ENCODE measurements around the gene CD46.

The CD46 gene

GRCh38 chr1:207813946-207814345 is 62.1 kb downstream of the CD46 start:
- DNase-seq (ENCODE audit: low read depth, low spot score), result no peak

- DNase-seq (ENCODE audit: low read depth, low spot score), result no peak
Observed at GRCh38 chr1:207814469-207814868, 62.6 kb downstream of the CD46 start.

- DNase-seq (ENCODE audit: low read depth, low spot score), result no peak
Observed at GRCh38 chr1:207815466-207815865, 63.6 kb downstream of the CD46 start.

GRCh38 chr1:207815913-207816291 is 64.0 kb downstream of the CD46 start:
- DNase-seq (ENCODE audit: low read depth, low spot score), result no peak

GRCh38 chr1:207817166-207817565 is 65.3 kb downstream of the CD46 start:
- DNase-seq (ENCODE audit: low read depth, low spot score), result no peak

GRCh38 chr1:207817778-207818751 is 66.2 kb downstream of the CD46 start:
- DNase-seq (ENCODE audit: low read depth, low spot score), result no peak

GRCh38 chr1:207818971-207819451 is 67.2 kb downstream of the CD46 start:
- DNase-seq (ENCODE audit: low read depth, low spot score), result no peak

GRCh38 chr1:207820568-207821463 is 69.0 kb downstream of the CD46 start:
- no peak for DNase-seq (ENCODE audit: low read depth, low spot score)

GRCh38 chr1:207821464-207822045 is 69.7 kb downstream of the CD46 start:
- no peak for DNase-seq (ENCODE audit: low read depth, low spot score)

- no peak for DNase-seq (ENCODE audit: low read depth, low spot score)
Observed at GRCh38 chr1:207822124-207822601, 70.3 kb downstream of the CD46 start.

GRCh38 chr1:207822602-207823451 is 71.0 kb downstream of the CD46 start:
- DNase-seq (ENCODE audit: low read depth, low spot score), result no peak

GRCh38 chr1:207823531-207823879 is 71.7 kb downstream of the CD46 start:
- no peak for DNase-seq (ENCODE audit: low read depth, low spot score)

- DNase-seq (ENCODE audit: low read depth, low spot score), result peak; percentile 75
Observed at GRCh38 chr1:207823880-207824566, 72.2 kb downstream of the CD46 start.

GRCh38 chr1:207824691-207825408 is 73.0 kb downstream of the CD46 start:
- no peak for DNase-seq (ENCODE audit: low read depth, low spot score)

- DNase-seq (ENCODE audit: low read depth, low spot score), result no peak
Observed at GRCh38 chr1:207825409-207825695, 73.5 kb downstream of the CD46 start.

GRCh38 chr1:207825719-207826556 is 74.1 kb downstream of the CD46 start:
- no peak for DNase-seq (ENCODE audit: low read depth, low spot score)

- no peak for DNase-seq (ENCODE audit: low read depth, low spot score)
Observed at GRCh38 chr1:207826557-207827487, 75.0 kb downstream of the CD46 start.

GRCh38 chr1:207827488-207827830 is 75.6 kb downstream of the CD46 start:
- no peak for DNase-seq (ENCODE audit: low read depth, low spot score)

Data from smooth muscle cell of the brain vasculature (primary cell).